RKO (cell line): ENCODE data around the gene FBXO48.

Source experiments
- DNase-seq: peaks from one replicate; pipeline ENCODE4 v3.0.0-alpha.2; 2016; ENCODE audit warnings: low spot score

FBXO48 gene

GRCh38 chr2:68435615-68436014 lies 31.5 kb downstream of the FBXO48 start:
- DNase-seq = no peak

GRCh38 chr2:68434981-68435380 lies 32.1 kb downstream of the FBXO48 start:
- DNase-seq = no peak

DNA sequence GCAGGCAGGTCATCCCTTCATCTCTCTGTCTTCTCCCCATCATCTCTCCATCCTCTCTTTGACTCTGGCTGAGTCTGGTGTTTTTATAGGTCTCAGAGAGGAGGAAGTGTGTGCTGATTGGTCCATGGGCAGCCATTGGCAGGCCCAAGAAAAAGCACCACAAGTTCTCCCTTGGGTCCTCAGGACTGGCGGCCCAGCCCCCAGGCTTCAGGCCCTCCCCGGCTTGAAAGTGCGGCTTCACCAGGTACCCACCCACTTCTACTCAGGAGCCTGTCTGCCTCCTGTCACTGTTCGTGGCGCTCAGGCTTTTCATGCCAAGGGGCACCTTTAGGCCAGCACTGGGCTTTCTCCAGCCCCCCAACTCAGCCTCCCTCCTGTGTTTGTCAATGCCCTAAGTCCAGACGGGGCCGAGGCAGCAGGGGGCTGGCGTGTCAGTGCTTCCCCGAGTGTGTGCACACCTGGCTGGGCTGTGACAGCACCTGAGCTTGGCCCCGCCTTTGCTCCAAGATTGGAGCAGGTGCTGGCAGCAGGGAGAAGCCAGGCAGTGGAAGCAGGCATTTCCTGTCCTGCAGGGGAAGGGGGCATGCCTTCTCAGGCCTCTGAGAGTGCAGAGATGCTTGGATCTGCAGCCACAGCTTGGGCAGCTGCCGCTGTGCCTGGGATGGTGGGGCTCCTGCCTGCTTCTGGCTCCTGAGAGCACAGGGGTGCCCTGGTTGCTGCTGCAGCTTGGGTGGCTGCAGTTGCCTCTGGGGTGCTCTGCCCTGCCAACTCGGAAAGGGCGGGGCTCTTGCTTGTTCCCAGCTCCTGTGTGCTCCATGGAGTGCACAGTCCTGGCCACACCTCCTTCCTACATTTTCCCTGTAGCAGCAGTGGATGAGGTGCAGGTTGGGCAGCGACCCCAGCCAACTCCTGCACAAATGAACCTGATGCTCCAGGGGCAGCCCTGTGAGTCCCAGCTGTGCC lies 34.1 kb downstream of the FBXO48 start:
- DNase-seq = no peak

DNA sequence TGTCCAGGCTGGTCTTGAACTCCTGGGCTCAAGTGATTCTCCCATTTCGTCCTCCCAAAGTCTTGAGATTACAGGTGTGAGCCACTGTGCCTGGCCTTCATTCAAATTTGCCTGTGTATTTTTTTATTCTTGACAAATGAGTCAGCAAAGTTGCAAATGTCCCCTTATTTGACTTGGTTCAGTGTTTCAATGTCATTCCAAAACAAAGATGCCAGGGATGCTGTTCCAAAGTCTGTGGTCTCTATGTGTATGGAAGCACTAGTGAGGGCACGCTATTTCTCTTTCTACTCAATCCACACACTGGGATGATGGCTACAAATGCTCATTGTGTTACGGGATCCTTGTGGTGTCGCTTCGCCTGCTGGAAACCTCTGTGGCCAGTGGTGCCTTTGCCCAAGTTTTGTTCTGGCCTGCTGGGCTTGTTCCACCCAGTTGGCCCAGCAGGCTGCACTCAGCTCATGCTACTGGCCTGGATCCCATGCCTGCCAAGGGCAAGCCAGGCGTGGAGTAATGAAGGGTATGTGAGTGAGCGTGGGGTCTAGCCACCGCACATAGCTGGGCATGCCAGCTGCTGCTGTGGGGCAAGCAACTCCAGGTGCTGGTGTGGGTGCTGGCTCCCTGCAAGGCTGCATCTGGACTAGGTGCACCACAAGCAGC lies 35.6 kb downstream of the FBXO48 start:
- DNase-seq = no peak

DNA sequence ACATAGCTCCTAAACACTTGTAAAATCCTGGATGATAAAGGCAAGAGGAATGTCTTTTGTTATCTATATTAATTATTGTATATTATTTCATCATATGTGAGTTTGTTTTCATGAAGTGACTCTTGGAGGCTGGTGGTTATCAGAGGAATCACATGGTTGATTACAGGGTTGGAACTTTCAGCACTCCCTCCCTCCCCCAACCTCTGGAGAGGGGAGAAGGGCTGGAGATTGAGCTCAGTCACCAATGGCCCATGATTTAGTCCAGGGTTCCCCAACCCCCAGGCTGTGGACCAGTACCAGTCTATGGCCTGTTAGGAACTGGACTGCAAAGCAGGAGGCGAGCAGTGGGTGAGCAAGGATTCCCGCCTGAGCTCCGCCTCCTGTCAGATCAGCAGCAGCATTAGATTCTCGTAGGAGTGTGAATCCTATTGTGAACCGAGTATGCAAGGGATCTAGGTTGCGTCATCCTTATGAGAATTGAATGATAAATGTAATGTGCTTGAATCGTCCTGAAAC lies 37.7 kb downstream of the FBXO48 start:
- no peak for DNase-seq

- no peak for DNase-seq
These were observed 38.3 kb downstream of the FBXO48 start for GRCh38 chr2:68428746-68429145.

- DNase-seq = no peak
These were observed 39.0 kb downstream of the FBXO48 start for GRCh38 chr2:68428126-68428525.

- DNase-seq = no peak
These were observed 40.1 kb downstream of the FBXO48 start for GRCh38 chr2:68426848-68427579.

DNA sequence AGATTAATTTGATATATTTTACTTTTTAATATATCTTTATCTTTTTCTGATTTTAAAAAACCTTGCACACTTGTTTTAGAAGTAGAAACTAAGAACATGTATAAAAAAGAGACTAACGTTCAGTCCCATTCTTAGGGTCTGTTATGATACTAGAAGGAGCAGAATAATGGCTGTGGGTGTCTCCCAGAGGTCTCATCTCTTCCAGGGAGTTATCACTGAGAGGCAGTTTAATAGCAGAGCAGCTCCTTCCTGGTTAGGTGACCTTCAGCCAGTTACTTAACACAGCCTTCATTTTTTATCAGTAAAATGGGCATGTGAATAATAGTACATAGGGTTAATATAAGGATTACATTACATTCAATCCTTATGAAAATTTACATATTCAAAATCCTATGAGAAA lies 40.6 kb downstream of the FBXO48 start:
- DNase-seq = no peak

- DNase-seq = no peak
These were observed 41.6 kb downstream of the FBXO48 start for GRCh38 chr2:68425503-68425902.

- no peak for DNase-seq
These were observed 43.0 kb downstream of the FBXO48 start for GRCh38 chr2:68423966-68424650.

DNA sequence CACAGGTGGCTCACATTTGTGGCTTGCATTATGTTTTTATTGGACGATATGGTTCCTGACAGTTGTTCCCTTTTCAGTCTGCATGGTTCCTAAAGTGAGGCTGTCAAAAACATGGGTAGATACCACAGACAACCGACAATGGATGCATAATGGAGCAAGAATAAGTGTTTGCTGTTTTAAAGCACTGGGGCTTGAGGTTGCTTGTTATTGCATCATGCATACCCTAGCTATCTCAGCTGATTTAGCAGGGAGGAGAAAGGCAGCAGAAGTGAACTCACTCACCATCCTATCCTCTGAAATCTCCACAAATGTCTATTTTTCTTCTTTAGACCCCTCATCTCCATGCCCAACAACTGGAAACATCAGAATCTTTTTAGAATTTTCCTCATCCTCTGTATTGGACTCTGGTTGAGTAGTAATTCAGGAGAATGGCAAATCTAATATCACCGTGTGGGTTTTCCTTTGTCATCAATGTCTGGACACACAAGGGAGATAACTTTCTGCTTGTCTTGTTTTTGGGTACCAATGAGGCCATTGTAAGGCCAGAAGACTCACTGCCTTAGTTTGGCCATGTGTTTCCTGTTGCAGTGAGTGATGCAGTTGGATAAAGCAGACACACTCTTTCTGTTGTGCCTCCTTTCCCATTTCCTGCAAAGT lies 46.7 kb downstream of the FBXO48 start:
- no peak for DNase-seq

DNA sequence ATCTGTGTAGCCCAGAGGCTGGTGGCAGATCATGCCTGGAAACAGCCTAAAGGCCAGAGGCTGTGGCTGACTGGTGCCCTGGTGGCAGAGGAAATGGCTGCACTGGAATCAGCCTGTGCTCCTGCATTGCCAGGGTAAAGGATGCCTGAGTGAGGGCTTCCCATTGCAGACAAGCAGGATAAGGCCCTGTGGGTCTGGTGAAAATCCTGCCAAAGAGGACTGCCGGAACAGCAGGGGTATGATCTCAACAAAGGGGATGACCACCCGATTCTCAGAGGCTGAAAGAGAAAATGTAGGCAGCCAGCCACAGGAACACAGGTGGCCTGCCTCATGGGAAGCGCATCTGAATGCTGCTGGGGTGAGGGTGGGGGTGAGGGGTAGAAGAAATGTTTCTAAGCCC lies 48.2 kb downstream of the FBXO48 start:
- DNase-seq = no peak

GRCh38 chr2:68418419-68418818 lies 48.7 kb downstream of the FBXO48 start:
- DNase-seq = no peak

GRCh38 chr2:68417926-68418325 lies 49.2 kb downstream of the FBXO48 start:
- no peak for DNase-seq

GRCh38 chr2:68416081-68416675 lies 50.9 kb downstream of the FBXO48 start:
- no peak for DNase-seq

- no peak for DNase-seq
These were observed 51.6 kb downstream of the FBXO48 start for GRCh38 chr2:68415521-68415920.

- no peak for DNase-seq
These were observed 52.2 kb downstream of the FBXO48 start for GRCh38 chr2:68414876-68415275.

DNA sequence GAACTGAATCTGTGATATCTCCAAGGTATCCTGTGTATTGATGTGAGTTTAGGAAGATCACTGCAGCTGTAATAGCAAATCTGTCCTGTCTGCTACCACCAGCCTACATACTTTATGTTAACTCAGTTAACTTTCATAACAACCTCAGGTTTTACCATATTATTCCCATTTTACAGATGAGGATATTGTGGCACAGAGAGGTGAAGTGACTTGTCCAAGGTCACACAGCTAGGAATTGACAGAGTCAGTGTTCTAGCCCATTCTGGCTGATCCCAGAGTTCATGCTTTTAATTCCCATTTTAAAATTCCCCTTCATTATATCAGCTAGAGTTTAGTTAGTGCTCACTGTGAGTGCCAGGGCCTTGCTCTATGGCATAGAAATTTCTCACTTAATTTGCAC lies 52.6 kb downstream of the FBXO48 start:
- DNase-seq = no peak

- DNase-seq = no peak
These were observed 53.6 kb downstream of the FBXO48 start for GRCh38 chr2:68413466-68413865.
